H1 (cell line): ENCODE data around the gene MEGF11. TPM values are rescaled to one million over a fixed set of nuclear protein-coding genes. Genes with fewer than 3 reads are reported as not detected.

Experiments
- CTCF ChIA-PET: fragments of 300-600 bp; sonication (Branson Sonifier 250); formaldehyde crosslinking; loops from one replicate; lab custom pipeline; 2021; ENCODE audit not compliant: partially characterized antibody; lab: Charles Lee
- POLR2A ChIA-PET: fragments of 300-600 bp; sonication (Branson Sonifier 250); formaldehyde crosslinking; loops from one replicate; lab custom pipeline; 2021; ENCODE audit warnings: inconsistent platforms; ENCODE audit not compliant: partially characterized antibody; lab: Charles Lee
- DNase-seq, 2 experiments: peaks; one replicate each; pipeline versions ENCODE4 v3.0.0 to v3.0.0-alpha.2; 2010 to 2022; ENCODE audit warnings: low spot score in 2 of 2, low read depth in 1 of 2, mixed read lengths in 1 of 2
- FAIRE-seq: peaks from 2 replicates; lab custom pipeline; 2011; peaks lifted over from hg19 to GRCh38; lab: Jason Lieb, UNC
- H2AFZ ChIP-seq: 2 replicates; pipeline ENCODE4 v1.8.1; 2012; ENCODE audit warnings: low read length, inconsistent platforms
- H2AK5ac ChIP-seq: 2 replicates; pipeline ENCODE4 v1.6.1; 2013; ENCODE audit warnings: low read depth, low read length
- H2BK120ac ChIP-seq: replicated peaks from 2 replicates; pipeline ENCODE3; 2013; ENCODE audit warnings: low read depth, low read length, inconsistent platforms
- H2BK12ac ChIP-seq: 2 replicates; pipeline ENCODE4 v1.6.1; 2013; ENCODE audit warnings: low read depth, low read length
- H2BK15ac ChIP-seq: 2 replicates; pipeline ENCODE4 v1.6.1; 2013; ENCODE audit warnings: low read length
- H2BK20ac ChIP-seq: 2 replicates; pipeline ENCODE4 v1.6.1; 2013; ENCODE audit warnings: low read length
- H2BK5ac ChIP-seq: 2 replicates; pipeline ENCODE4 v1.6.1; 2013; ENCODE audit warnings: low read depth, low read length
- H3K14ac ChIP-seq: 2 replicates; pipeline ENCODE4 v1.6.1; 2013; ENCODE audit warnings: inconsistent platforms; ENCODE audit not compliant: insufficient read length
- H3K18ac ChIP-seq: 2 replicates; pipeline ENCODE4 v1.6.1; 2013; ENCODE audit warnings: low read length; ENCODE audit errors: extremely low read depth
- H3K23ac ChIP-seq: 2 replicates; pipeline ENCODE4 v1.6.1; 2013; ENCODE audit warnings: inconsistent platforms; ENCODE audit not compliant: insufficient read length
- H3K23me2 ChIP-seq: 2 replicates; pipeline ENCODE4 v1.6.1; 2013; ENCODE audit warnings: low read depth, low read length
- H3K27ac ChIP-seq: 2 replicates; pipeline ENCODE4 v1.6.1; 2011; ENCODE audit warnings: low read depth, low read length, inconsistent platforms
- H3K27me3 ChIP-seq, 4 experiments: replicated peaks in 1 of 4; 1 replicate in 1 of 4; 2 replicates in 3 of 4; pipeline versions ENCODE4 v1.6.1 to v1.8.1; 2011 to 2013; ENCODE audit warnings: low read length in 3 of 4, mild to moderate bottlenecking in 3 of 4, inconsistent platforms in 2 of 4, mixed read lengths in 2 of 4, moderate library complexity in 1 of 4; ENCODE audit not compliant: control insufficient read depth in 3 of 4, insufficient read depth in 3 of 4; ENCODE audit errors: extremely low read depth in 1 of 4
- H3K36me3 ChIP-seq, 4 experiments: 2 replicates each; pipeline versions ENCODE4 v1.6.1 to v1.8.1; 2011 to 2013; ENCODE audit warnings: mild to moderate bottlenecking in 4 of 4, low read length in 3 of 4, moderate library complexity in 2 of 4, control low read depth in 1 of 4, inconsistent platforms in 1 of 4; ENCODE audit not compliant: insufficient read depth in 4 of 4, control insufficient read depth in 2 of 4
- H3K4ac ChIP-seq: replicated peaks from 2 replicates; pipeline ENCODE3; 2013; ENCODE audit warnings: low read length, low read depth, mixed read lengths, inconsistent platforms; ENCODE audit not compliant: insufficient read length
- H3K4me1 ChIP-seq, 4 experiments: replicated peaks in 1 of 4; 1 replicate in 1 of 4; 2 replicates in 3 of 4; pipeline versions ENCODE4 v1.6.1 to v1.8.1; 2011 to 2013; ENCODE audit warnings: low read length in 3 of 4, inconsistent platforms in 2 of 4, mixed read lengths in 1 of 4; ENCODE audit not compliant: insufficient read depth in 4 of 4, control insufficient read depth in 3 of 4
- H3K4me2 ChIP-seq, 2 experiments: 2 replicates each; pipeline versions ENCODE4 v1.6.1 to v1.8.1; 2011 to 2013; ENCODE audit warnings: low read depth in 2 of 2, low read length in 2 of 2, control low read depth in 1 of 2, inconsistent platforms in 1 of 2, mild to moderate bottlenecking in 1 of 2; ENCODE audit not compliant: insufficient read depth in 1 of 2
- H3K4me3 ChIP-seq, 4 experiments: fragments of 200-600, 300-600 bp in 1 of 4; sonication (generic), shearing (Covaris generic), sonication (Bioruptor Twin) in 1 of 4; 2 replicates each; pipeline versions ENCODE4 v1.5.1 to v1.8.1; 2011 to 2016; ENCODE audit warnings: low read length in 4 of 4, low read depth in 3 of 4, control low read depth in 2 of 4, inconsistent platforms in 2 of 4, mild to moderate bottlenecking in 2 of 4, mixed read lengths in 1 of 4, moderate library complexity in 1 of 4; ENCODE audit not compliant: insufficient read depth in 2 of 4; ENCODE audit errors: extremely low read depth in 1 of 4
- H3K56ac ChIP-seq: replicated peaks from 2 replicates; pipeline ENCODE3; 2013; ENCODE audit warnings: low read depth, mild to moderate bottlenecking, mixed read lengths, low read length, inconsistent platforms; ENCODE audit not compliant: insufficient read length
- H3K79me1 ChIP-seq: 2 replicates; pipeline ENCODE4 v1.6.1; 2013; ENCODE audit warnings: low read depth, low read length, control low read depth
- H3K79me2 ChIP-seq, 2 experiments: 2 replicates each; pipeline versions ENCODE4 v1.6.1 to v1.8.1; 2012 to 2013; ENCODE audit warnings: low read length in 2 of 2, mild to moderate bottlenecking in 2 of 2, inconsistent platforms in 1 of 2; ENCODE audit not compliant: insufficient read depth in 2 of 2, control insufficient read depth in 1 of 2
- H3K9ac ChIP-seq, 4 experiments: replicated peaks in 1 of 4; 1 replicate in 1 of 4; 2 replicates in 3 of 4; pipeline versions ENCODE4 v1.6.1 to v1.8.1; 2011 to 2013; ENCODE audit warnings: low read depth in 3 of 4, low read length in 3 of 4, control low read depth in 2 of 4, mild to moderate bottlenecking in 2 of 4, moderate library complexity in 2 of 4, inconsistent platforms in 1 of 4; ENCODE audit errors: extremely low read depth in 1 of 4
- H3K9me3 ChIP-seq, 2 experiments: 2 replicates each; pipeline versions ENCODE4 v1.6.1 to v1.8.1; 2012 to 2013; ENCODE audit warnings: mild to moderate bottlenecking in 2 of 2, moderate library complexity in 2 of 2, control low read depth in 1 of 2, inconsistent platforms in 1 of 2, low read depth in 1 of 2, low read length in 1 of 2, mixed read lengths in 1 of 2; ENCODE audit not compliant: insufficient read depth in 2 of 2
- H4K20me1 ChIP-seq, 2 experiments: replicated peaks in 1 of 2; 2 replicates each; pipeline versions ENCODE3 to v1.8.1; 2011 to 2013; ENCODE audit warnings: inconsistent platforms in 2 of 2, low read length in 2 of 2, mild to moderate bottlenecking in 1 of 2; ENCODE audit not compliant: insufficient read depth in 2 of 2, control insufficient read depth in 1 of 2
- H4K5ac ChIP-seq: 2 replicates; pipeline ENCODE4 v1.6.1; 2013; ENCODE audit warnings: low read length, low read depth, mixed read lengths, inconsistent platforms; ENCODE audit not compliant: insufficient read length
- H4K8ac ChIP-seq: 2 replicates; pipeline ENCODE4 v1.8.0; 2013; ENCODE audit warnings: mild to moderate bottlenecking, moderate library complexity, low read length, inconsistent platforms; ENCODE audit not compliant: insufficient read depth; ENCODE audit errors: extremely low read depth
- H4K91ac ChIP-seq: replicated peaks from 2 replicates; pipeline ENCODE3; 2013; ENCODE audit warnings: low read length, mixed read lengths, inconsistent platforms; ENCODE audit not compliant: insufficient read length
- SIX5 ChIP-seq: IDR thresholded peaks from 2 replicates; pipeline ENCODE4 v1.6.1; 2011; ENCODE audit warnings: mild to moderate bottlenecking, low read depth, low read length
- WGBS, 2 experiments: shearing (Covaris generic) in 1 of 2; methylation state at CpG; one replicate each; pipeline versions ENCODE4 v1.1.6 to v1.1.7; 2013 to 2015; ENCODE audit warnings: low lambda C conversion rate in 2 of 2, mixed read lengths in 2 of 2, inconsistent platforms in 1 of 2, low coverage in 1 of 2, missing lambda C conversion rate in 1 of 2; ENCODE audit not compliant: insufficient replicate concordance in 2 of 2, insufficient coverage in 1 of 2, insufficient read length in 1 of 2; ENCODE audit errors: extremely low coverage in 1 of 2, missing lambda C conversion rate in 1 of 2; 5-methylcytosine and 5-hydroxymethylcytosine counted together
- polyA plus RNA-seq, 7 experiments: library from polyadenylated mRNA; depleted of rRNA in 3 of 7; stranded (reverse) in 5 of 7; unstranded in 2 of 7; fragments of >200 nt in 5 of 7; fragments of 200-250 nt in 2 of 7; gene quantifications; 1 replicate in 5 of 7; 2 replicates in 1 of 7; 4 replicates in 1 of 7; pipeline versions ENCODE4 v1.2.1 to v1.2.3, GENCODE V29; 2011 to 2013; ENCODE audit warnings: missing spikeins in 2 of 7, mixed read lengths in 2 of 7
- total RNA-seq: library from RNA; stranded (reverse); fragmentation: NEBNext Ultra II Directional; extraction: Animal tissue kit (Norgen Biotek cat#: 25700); gene quantifications from 2 replicates; pipeline ENCODE4 v1.2.1, GENCODE V29; 2021

The MEGF11 gene
- total and polyA plus RNA-seq, 2 of the 8 experiments (the other 6 are each of a cell fraction or from before 2014, with no cell fraction given): 4.4 to 4.8 TPM

DNA sequence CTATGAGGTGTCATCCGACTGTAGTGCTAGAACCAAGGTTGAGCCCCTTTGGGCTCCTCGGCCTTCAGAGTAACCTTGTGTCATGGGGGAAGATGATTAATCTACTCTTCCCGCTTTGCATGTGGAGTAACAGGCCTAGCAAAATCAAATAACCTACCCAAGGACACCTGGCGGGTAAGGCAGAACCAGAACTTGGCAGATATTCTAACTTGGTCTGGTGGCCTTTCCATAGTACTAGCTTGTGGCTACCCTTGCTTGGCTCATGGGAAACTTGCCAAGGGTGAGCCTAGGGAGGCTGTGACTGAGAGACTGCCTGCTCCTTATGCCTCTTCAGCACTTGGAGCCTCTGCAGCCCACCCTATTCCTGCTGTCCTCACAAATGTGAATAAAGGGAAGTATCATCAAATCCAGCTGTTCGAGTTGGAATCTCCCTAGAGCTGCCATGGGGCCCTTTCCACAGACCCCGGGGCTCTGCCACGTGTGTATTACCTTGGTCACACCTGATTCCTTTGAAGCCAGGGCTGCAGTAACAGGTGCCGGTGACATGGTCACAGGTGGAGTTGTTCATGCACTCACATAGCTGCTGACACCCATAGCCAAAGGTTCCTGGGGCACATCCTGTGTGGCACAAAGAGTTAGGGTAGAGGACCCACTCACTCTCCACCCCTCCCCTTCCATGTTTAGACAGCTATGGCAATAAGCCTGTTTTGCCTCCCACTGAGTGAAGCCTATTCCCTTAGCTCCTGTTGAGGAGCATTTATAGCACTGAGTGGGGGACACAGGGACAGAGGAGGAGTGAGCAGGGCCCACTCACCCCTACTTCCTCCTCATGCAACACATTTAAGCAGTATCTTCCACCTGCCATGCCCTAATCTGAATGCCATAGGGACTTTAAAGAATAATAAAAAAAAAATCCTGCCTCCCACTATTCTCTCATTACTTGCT is 338.3 kb downstream of the MEGF11 start:
- no peak overlapping the region for H2AK5ac ChIP-seq
- H3K4me1 ChIP-seq: peaks cover 0 to 8% (median 2%) of the 10 kb centered on the region in 4 experiments; a peak in 5 of 7 replicates
- H3K36me3 ChIP-seq: peaks cover 0 to 3% (median 0%) of the 10 kb centered on the region in 4 experiments; a peak in 1 of 8 replicates
- no peak for DNase-seq
- FAIRE-seq: no peak
- H2BK5ac ChIP-seq: no peak overlapping the region
- CTCF ChIA-PET: interaction anchor here (0.7 to 6.2 kb wide), 7 partner anchors 10 to 274 kb away, joined by 3 to 46 read pairs (median 3); partner anchors contain the start of gene RAB11A
- no peak overlapping the region for H3K4me2 ChIP-seq
- peaks cover 2 to 8% of the 10 kb centered on the region in 2 experiments for H4K20me1 ChIP-seq
- H3K23me2 ChIP-seq: no peaks in the 10 kb centered on the region
- H3K14ac ChIP-seq: no peak overlapping the region
- no peak overlapping the region for H3K4ac ChIP-seq
- no peak overlapping the region for H2BK120ac ChIP-seq
- H2BK15ac ChIP-seq: no peak overlapping the region
- no peaks in the 10 kb centered on the region for H3K9me3 ChIP-seq
- POLR2A ChIA-PET: no interaction called here
- no peaks in the 10 kb centered on the region for H3K79me2 ChIP-seq
- no peaks in the 10 kb centered on the region for H3K79me1 ChIP-seq
- H4K91ac ChIP-seq: no peak overlapping the region
- H3K23ac ChIP-seq: no peak overlapping the region
- H3K18ac ChIP-seq: no peak overlapping the region
- no peak overlapping the region for H3K4me3 ChIP-seq
- H3K27ac ChIP-seq: no peak overlapping the region
- H4K8ac ChIP-seq: no peak overlapping the region
- WGBS, 2 experiments: 92% methylated on average over 8 of the region's 8 CpGs; no CpG with 5 or more reads in 1 of the 2 experiments
- H3K56ac ChIP-seq: no peak overlapping the region
- no peak overlapping the region for H4K5ac ChIP-seq
- no peak overlapping the region for H3K9ac ChIP-seq
- no peak overlapping the region for H2BK20ac ChIP-seq
- no peaks in the 10 kb centered on the region for H3K27me3 ChIP-seq
- H2BK12ac ChIP-seq: no peak overlapping the region
- no peak overlapping the region for H2AFZ ChIP-seq
- no peak for TF ChIP-seq SIX5
